Activated CD4-positive, alpha-beta T cell treated with anti-CD3 and anti-CD28 coated beads for 36 hours (primary cell): ENCODE measurements around the gene HTR1B. TPM values are rescaled to one million over a fixed set of nuclear protein-coding genes. Genes with fewer than 3 reads are reported as not detected.

Experiments
- ATAC-seq: fragments of 200-7000 bp; cut with Tn5 transposase; one replicate; pipeline ENCODE4 v1.10.0; 2021; ENCODE audit warnings: mild to moderate bottlenecking, moderate library complexity
- CTCF ChIA-PET: fragments of 350-600 bp; sonication (Branson Sonifier 250); formaldehyde crosslinking; loops from one replicate; lab custom pipeline; 2021; ENCODE audit warnings: antibody characterized with exemption; lab: Charles Lee
- POLR2A ChIA-PET: fragments of 350-600 bp; sonication (Branson Sonifier 250); formaldehyde crosslinking; loops from one replicate; lab custom pipeline; 2021; ENCODE audit warnings: antibody characterized with exemption, inconsistent platforms; lab: Charles Lee
- DNase-seq: peaks from one replicate; pipeline ENCODE4 v3.0.0-alpha.2; 2020
- H3K27ac Mint-ChIP-seq: one replicate; pipeline ENCODE4 v1.8.0; 2021; ENCODE audit warnings: mixed read lengths
- H3K27me3 Mint-ChIP-seq: one replicate; pipeline ENCODE4 v1.8.0; 2021; ENCODE audit warnings: mixed read lengths
- H3K36me3 Mint-ChIP-seq: one replicate; pipeline ENCODE4 v1.8.0; 2021; ENCODE audit warnings: low read depth, mixed read lengths
- H3K4me1 Mint-ChIP-seq: one replicate; pipeline ENCODE4 v1.8.0; 2021; ENCODE audit warnings: mixed read lengths
- H3K4me3 Mint-ChIP-seq: one replicate; pipeline ENCODE4 v1.8.0; 2021; ENCODE audit warnings: mild to moderate bottlenecking, moderate library complexity, mixed read lengths
- H3K9me3 Mint-ChIP-seq: one replicate; pipeline ENCODE4 v1.8.0; 2021; ENCODE audit warnings: low read depth, mixed read lengths
- intact Hi-C, 2 experiments: fragments of 100-400 bp; cut with DNase I in 1 of 2; cut with micrococcal nuclease in 1 of 2; formaldehyde crosslinking; loops; one replicate each; pipeline versions ENCODE4 v1.14.2 to v1.15.1; 2022 to 2024; cut with DNase I, micrococcal nuclease
- total RNA-seq, 2 experiments: library from RNA; stranded (reverse); gene quantifications; one replicate each; pipeline ENCODE4 v1.2.3, GENCODE V29; 2021

The HTR1B gene
- total RNA-seq: not detected

GRCh38 chr6:77463308-77463860 lies at the start of gene HTR1B:
TSS of gene HTR1B (minus strand) at chr6:77463491. CDS start at chr6:77463403, 88 bp downstream.
- POLR2A ChIA-PET: no interaction called here
- CTCF ChIA-PET: no interaction called here
- H3K27me3 Mint-ChIP-seq: peaks cover 54% of the 10 kb centered on the region
- peaks cover 3% of the 10 kb centered on the region for H3K9me3 Mint-ChIP-seq
- intact Hi-C loops: no loop called here
- no peaks in the 10 kb centered on the region for H3K36me3 Mint-ChIP-seq
- DNase-seq: no peak
- H3K4me3 Mint-ChIP-seq: no peak within 1 kb of the TSS
- peaks cover 10% of the 10 kb centered on the region for H3K4me1 Mint-ChIP-seq
- no peak for ATAC-seq
- H3K27ac Mint-ChIP-seq: no peak within 1 kb of the TSS

GRCh38 chr6:77512554-77512953 lies 49.3 kb upstream of the HTR1B start:
- ATAC-seq (no peak), DNase-seq (no peak)
- Mint-ChIP-seq H3K27ac (no peak overlapping the region), H3K27me3 (no peaks in the 10 kb centered on the region), H3K4me1 (no peaks in the 10 kb centered on the region), H3K4me3 (no peak overlapping the region), H3K36me3 (no peaks in the 10 kb centered on the region), H3K9me3 (peaks cover 24% of the 10 kb centered on the region)
- intact Hi-C loops: no loop called here
- POLR2A ChIA-PET: no interaction called here
- CTCF ChIA-PET: no interaction called here

- intact Hi-C loops: no loop called here
- no peaks in the 10 kb centered on the region for H3K4me1 Mint-ChIP-seq
- H3K27ac Mint-ChIP-seq: no peak overlapping the region
- H3K36me3 Mint-ChIP-seq: no peaks in the 10 kb centered on the region
- no peak overlapping the region for H3K4me3 Mint-ChIP-seq
- ATAC-seq (no peak), DNase-seq (no peak)
- POLR2A ChIA-PET: no interaction called here
- CTCF ChIA-PET: no interaction called here
- no peaks in the 10 kb centered on the region for H3K27me3 Mint-ChIP-seq
- peaks cover 24% of the 10 kb centered on the region for H3K9me3 Mint-ChIP-seq
Measured at GRCh38 chr6:77511860-77512259, 48.6 kb upstream of the HTR1B start.

GRCh38 chr6:77502981-77503380 lies 39.7 kb upstream of the HTR1B start:
- intact Hi-C loops: no loop called here
- ChIA-PET POLR2A (no interaction called here), CTCF (no interaction called here)
- no peaks in the 10 kb centered on the region for H3K9me3 Mint-ChIP-seq
- no peak for DNase-seq
- ATAC-seq: no peak
- no peaks in the 10 kb centered on the region for H3K4me1 Mint-ChIP-seq
- H3K4me3 Mint-ChIP-seq: no peak overlapping the region
- no peak overlapping the region for H3K27ac Mint-ChIP-seq
- no peaks in the 10 kb centered on the region for H3K36me3 Mint-ChIP-seq
- no peaks in the 10 kb centered on the region for H3K27me3 Mint-ChIP-seq

GRCh38 chr6:77492530-77492929 lies 29.2 kb upstream of the HTR1B start:
- Mint-ChIP-seq H3K4me1 (no peaks in the 10 kb centered on the region), H3K27me3 (no peaks in the 10 kb centered on the region), H3K4me3 (no peak overlapping the region), H3K9me3 (no peaks in the 10 kb centered on the region), H3K27ac (no peak overlapping the region), H3K36me3 (no peaks in the 10 kb centered on the region)
- ATAC-seq (no peak), DNase-seq (no peak)
- intact Hi-C loops: no loop called here
- ChIA-PET POLR2A (no interaction called here), CTCF (no interaction called here)

- CTCF ChIA-PET: no interaction called here
- ATAC-seq (no peak), DNase-seq (no peak)
- intact Hi-C loops: no loop called here
- no peaks in the 10 kb centered on the region for H3K27me3 Mint-ChIP-seq
- no peaks in the 10 kb centered on the region for H3K36me3 Mint-ChIP-seq
- H3K4me3 Mint-ChIP-seq: no peak overlapping the region
- H3K4me1 Mint-ChIP-seq: no peaks in the 10 kb centered on the region
- H3K9me3 Mint-ChIP-seq: no peaks in the 10 kb centered on the region
- POLR2A ChIA-PET: no interaction called here
- H3K27ac Mint-ChIP-seq: no peak overlapping the region
Measured at GRCh38 chr6:77487808-77488425, 24.6 kb upstream of the HTR1B start.

- no peaks in the 10 kb centered on the region for H3K27me3 Mint-ChIP-seq
- DNase-seq (no peak), ATAC-seq (no peak)
- no peak overlapping the region for H3K4me3 Mint-ChIP-seq
- no peaks in the 10 kb centered on the region for H3K4me1 Mint-ChIP-seq
- no peaks in the 10 kb centered on the region for H3K9me3 Mint-ChIP-seq
- no peak overlapping the region for H3K27ac Mint-ChIP-seq
- CTCF ChIA-PET: interaction anchor here (1.2 kb wide), 1 partner anchor 17 kb away, joined by 6 read pairs; no protein-coding TSS in a partner anchor
- POLR2A ChIA-PET: no interaction called here
- intact Hi-C loops: no loop called here
- no peaks in the 10 kb centered on the region for H3K36me3 Mint-ChIP-seq
Measured at GRCh38 chr6:77482981-77483380, 19.7 kb upstream of the HTR1B start.

- intact Hi-C loops: no loop called here
- no peaks in the 10 kb centered on the region for H3K36me3 Mint-ChIP-seq
- CTCF ChIA-PET: no interaction called here
- POLR2A ChIA-PET: no interaction called here
- DNase-seq (no peak), ATAC-seq (no peak)
- H3K27me3 Mint-ChIP-seq: no peaks in the 10 kb centered on the region
- peaks cover 10% of the 10 kb centered on the region for H3K4me1 Mint-ChIP-seq
- H3K4me3 Mint-ChIP-seq: no peak overlapping the region
- no peak overlapping the region for H3K27ac Mint-ChIP-seq
- peaks cover 4% of the 10 kb centered on the region for H3K9me3 Mint-ChIP-seq
Measured at GRCh38 chr6:77474973-77475372, 11.7 kb upstream of the HTR1B start.

GRCh38 chr6:77474286-77474956 lies 11.1 kb upstream of the HTR1B start:
- ChIA-PET CTCF (no interaction called here), POLR2A (no interaction called here)
- Mint-ChIP-seq H3K27me3 (no peaks in the 10 kb centered on the region), H3K4me1 (peaks cover 10% of the 10 kb centered on the region), H3K36me3 (no peaks in the 10 kb centered on the region), H3K9me3 (peaks cover 4% of the 10 kb centered on the region), H3K27ac (no peak overlapping the region), H3K4me3 (no peak overlapping the region)
- intact Hi-C loops: no loop called here
- ATAC-seq (no peak), DNase-seq (no peak)

- Mint-ChIP-seq H3K9me3 (peaks cover 4% of the 10 kb centered on the region), H3K36me3 (no peaks in the 10 kb centered on the region), H3K4me1 (peaks cover 14% of the 10 kb centered on the region), H3K27ac (no peak overlapping the region), H3K4me3 (no peak overlapping the region), H3K27me3 (peaks cover 12% of the 10 kb centered on the region)
- CTCF ChIA-PET: interaction anchor here (0.7 to 0.9 kb wide), 2 partner anchors 423 to 1912 kb away, joined by 3 read pairs; no protein-coding TSS in a partner anchor
- POLR2A ChIA-PET: no interaction called here
- ATAC-seq (no peak), DNase-seq (no peak)
- intact Hi-C loops: no loop called here
Measured at GRCh38 chr6:77470983-77471382, 7.7 kb upstream of the HTR1B start.

GRCh38 chr6:77468939-77469338 lies 5.6 kb upstream of the HTR1B start:
- Mint-ChIP-seq H3K9me3 (peaks cover 2% of the 10 kb centered on the region), H3K36me3 (no peaks in the 10 kb centered on the region), H3K4me1 (peaks cover 5% of the 10 kb centered on the region), H3K27me3 (peaks cover 29% of the 10 kb centered on the region), H3K4me3 (no peak overlapping the region), H3K27ac (no peak overlapping the region)
- CTCF ChIA-PET: interaction anchor here (0.8 to 1.5 kb wide), 2 partner anchors 369 to 1576 kb away, joined by 3 to 4 read pairs; no protein-coding TSS in a partner anchor
- DNase-seq (no peak), ATAC-seq (no peak)
- intact Hi-C loops: no loop called here
- POLR2A ChIA-PET: no interaction called here
